Measurements from ENCODE around the gene HNF4A. TPM values are rescaled to one million over a fixed set of nuclear protein-coding genes. Genes with fewer than 3 reads are reported as not detected.

Gene HNF4A
- total and polyA plus RNA-seq, 2 donors (not counting 3 experiments of a cell fraction or from before 2014, with no cell fraction given), result not detected

DNA sequence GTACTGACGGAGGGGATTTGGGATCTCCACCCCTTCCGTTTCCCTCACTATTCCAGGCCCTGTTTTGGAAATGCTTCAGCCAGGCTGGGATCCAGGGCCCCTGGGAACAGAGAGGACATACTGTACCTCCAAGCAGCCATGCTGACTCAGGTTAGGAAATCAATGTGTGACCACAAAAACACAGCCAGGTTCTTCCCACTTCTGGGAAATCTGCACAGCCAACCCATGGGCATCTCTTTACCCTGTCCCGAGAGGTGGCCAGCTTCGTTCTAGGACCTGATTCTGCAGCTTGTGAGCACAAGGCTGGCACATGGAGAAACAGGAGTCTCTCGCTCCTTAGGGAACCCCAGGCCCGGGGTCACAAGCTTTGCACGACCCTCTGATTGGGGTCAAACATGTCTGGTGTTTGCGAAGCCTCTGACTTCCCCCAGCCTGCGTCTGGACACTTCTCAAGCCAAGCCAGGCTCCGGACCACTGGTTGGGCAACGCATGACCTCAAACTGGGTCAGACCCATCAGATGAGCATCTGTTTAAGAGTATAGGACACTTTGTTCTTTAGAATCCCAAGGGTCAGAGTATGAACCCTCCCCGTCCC lies 111.9 kb downstream of the HNF4A start:
- no peak for FAIRE-seq
- intact Hi-C loops (cut with micrococcal nuclease), result loop anchor here (10.0 kb wide), 1 partner anchor 353 kb away; no protein-coding TSS in a partner anchor
- dilution Hi-C loops (cut with MboI; ENCODE audit: extremely low pct_ligation_motif_present, low sequenced_read_pairs), result no loop called here

More for the DNA sequence above, 111.9 kb downstream of the HNF4A start:
- Histone ChIP-seq H3K9me1 (replicated peaks; ENCODE audit: control insufficient read depth, extremely low read depth, insufficient read depth, low read length) (no peaks in the 10 kb centered on the region), H3K4me1 (ENCODE audit: control insufficient read depth, extremely low read depth, insufficient read depth, low read length) (no peaks in the 10 kb centered on the region), H3K9me3 (replicated peaks; ENCODE audit: control insufficient read depth, insufficient read depth, low read length) (no peaks in the 10 kb centered on the region), H3K4me3 (replicated peaks in 1 of 3; ENCODE audit: insufficient read depth in 1 of 3, low read depth in 1 of 3, low read length in 3 of 3) (no peak overlapping the region), H3K4me2 (ENCODE audit: insufficient read depth, low read length) (no peak overlapping the region), H3K79me2 (ENCODE audit: control insufficient read depth, insufficient read depth, low read length) (no peaks in the 10 kb centered on the region), H4K20me1 (replicated peaks; ENCODE audit: control insufficient read depth, extremely low read depth, insufficient read depth, low read length) (no peaks in the 10 kb centered on the region), H3K27me3 (ENCODE audit: control insufficient read depth in 2 of 2, insufficient read depth in 2 of 2, low read length in 2 of 2) (peaks cover 0 to 4% of the 10 kb centered on the region in 2 experiments), H3K9ac (replicated peaks; ENCODE audit: extremely low read depth, insufficient read depth, low read length) (no peak overlapping the region), H2AFZ (ENCODE audit: low read depth, low read length) (no peak overlapping the region), H3K36me3 (ENCODE audit: control insufficient read depth in 2 of 2, extremely low read depth in 1 of 2, insufficient read depth in 2 of 2, low read length in 2 of 2) (no peaks in the 10 kb centered on the region), H3K27ac (ENCODE audit: insufficient read depth, low read depth, low read length) (no peak overlapping the region)
- DNase-seq (ENCODE audit: low read depth, low spot score), result no peak
- CTCF ChIA-PET, result interaction anchor here (1.2 kb wide), 1 partner anchor 142 kb away, joined by 3 read pairs; no protein-coding TSS in a partner anchor
- no TSS peak for BruUV-seq (replicated peaks)
- POLR2A ChIA-PET, result no interaction called here
- TF ChIP-seq POLR2A (IDR thresholded peaks at IDR 0.05; ENCODE audit: low read depth, low read length), result no peak
- no peak for TF ChIP-seq POLR2AphosphoS5 (IDR thresholded peaks at IDR 0.05; ENCODE audit: insufficient read depth, low read depth, low read length)
- no peak for TF ChIP-seq CTCF (IDR thresholded peaks at IDR 0.05; ENCODE audit: extremely low read depth in 1 of 2, insufficient read depth in 1 of 2, low read depth in 1 of 2, low read length in 2 of 2)
- no peak for TF ChIP-seq FOS (IDR thresholded peaks at IDR 0.05; ENCODE audit: borderline replicate concordance, insufficient read depth, low read length)
- TF ChIP-seq EZH2 (IDR thresholded peaks at IDR 0.05; ENCODE audit: borderline replicate concordance, low read depth, low read length, severe bottlenecking), result no peak
- TF ChIP-seq MAX (IDR thresholded peaks at IDR 0.05; ENCODE audit: insufficient read depth, insufficient read length), result no peak
- TF ChIP-seq MYC (IDR thresholded peaks at IDR 0.05; ENCODE audit: low read depth, low read length), result no peak
- TF ChIP-seq JUN (IDR thresholded peaks at IDR 0.05; ENCODE audit: borderline replicate concordance, insufficient read depth, insufficient read length, low read depth), result no peak
